Ovary (tissue), 9 donors: Measurements from ENCODE around the gene SH2B3. TPM values are rescaled to one million over a fixed set of nuclear protein-coding genes. Genes with fewer than 3 reads are reported as not detected.

ENCODE experiments used
- DNase-seq, 5 donors: peaks; one replicate each; pipeline ENCODE4 v3.0.0-alpha.2; 2019 to 2020
- H3K27ac ChIP-seq, 2 donors: fragments of 200-600 bp; one replicate each; pipeline versions ENCODE4 v1.5.1 to v1.8.0; 2019 to 2022
- H3K27me3 ChIP-seq: fragments of 200-600 bp; one replicate; pipeline ENCODE4 v1.8.0; 2022
- H3K36me3 ChIP-seq: fragments of 200-600 bp; sonication (generic); one replicate; pipeline ENCODE4 v1.5.1; 2019
- H3K4me1 ChIP-seq: one replicate; pipeline ENCODE4 v1.8.1; 2013; ENCODE audit warnings: mild to moderate bottlenecking, moderate library complexity; ENCODE audit not compliant: insufficient read depth
- H3K4me3 ChIP-seq: fragments of 200-600 bp; sonication (generic); one replicate; pipeline ENCODE4 v1.5.1; 2017
- H3K9me3 ChIP-seq, 2 donors: fragments of 200-600 bp in 1 of 2; sonication (generic) in 1 of 2; one replicate each; pipeline versions ENCODE4 v1.5.1 to v1.8.1; 2013 to 2019; ENCODE audit warnings: mild to moderate bottlenecking in 1 of 2, moderate library complexity in 1 of 2
- CTCF ChIP-seq, 3 donors: fragments of 450-650 bp in 2 of 3; fragments of 200-600 bp in 1 of 3; IDR thresholded peaks; one replicate each; pipeline versions ENCODE4 v1.5.1 to v1.8.0; 2016 to 2022; ENCODE audit warnings: antibody characterized with exemption in 3 of 3, mild to moderate bottlenecking in 1 of 3
- EP300 ChIP-seq: sonication (generic); formaldehyde crosslinking; IDR thresholded peaks from one replicate; pipeline ENCODE4 v1.6.1; 2017; ENCODE audit warnings: antibody characterized with exemption
- POLR2A ChIP-seq: fragments of 450-650 bp; IDR thresholded peaks from one replicate; pipeline ENCODE4 v1.6.1; 2017; ENCODE audit warnings: antibody characterized with exemption, mild to moderate bottlenecking, moderate library complexity
- WGBS, 3 donors: extraction: QIAGEN DNeasy Blood & Tissue Kit in 1 of 3; methylation state at CpG; one replicate each; pipeline versions ENCODE4 v1.1.5 to v1.1.7; 2013 to 2017; 5-methylcytosine and 5-hydroxymethylcytosine counted together
- intact Hi-C, 4 donors: fragments of 100-400 bp; cut with DNase I; formaldehyde crosslinking; loops; one replicate each; pipeline versions ENCODE4 v1.11.0 to v1.15.1; 2022 to 2023
- polyA plus RNA-seq, 2 donors: library from polyadenylated mRNA; stranded (reverse); fragments of 200-250 nt in 1 of 2; fragments of 350-450 nt in 1 of 2; fragmentation: Illumina TruSeq in 1 of 2; extraction: RNeasy Lipid Tissue Mini Kit (QIAGEN cat#74804) in 1 of 2; gene quantifications; one replicate each; pipeline ENCODE4 v1.2.3, GENCODE V29; 2013 to 2014
- total RNA-seq, 7 donors: library from RNA; depleted of rRNA in 2 of 7; stranded (reverse); fragments of >200 nt in 2 of 7; fragmentation: NEBNext Ultra II Directional in 3 of 7; extraction: Animal tissue kit (Norgen Biotek cat#: 25700) in 3 of 7; gene quantifications; one replicate each; pipeline versions ENCODE4 v1.1.0 to v1.2.4, GENCODE V29; 2016 to 2023
- donor health status: DM: no; HTN: no; CAD: no; lungs with moderate emphysema.
- donor health status: DM: no; HTN: no; CAD: no.
- donor health status: Bipolar disorder and iron deficiency.
- donor health status: DM: yes; HTN: yes; CAD: no.
- donor health status: DM: no; HTN: no; CAD: no.
- donor health status: DM: yes; HTN: yes; CAD: no.

Gene SH2B3
- total and polyA plus RNA-seq, 9 donors = 7.2 to 24.0 (median 14.3) TPM

- H3K27me3 ChIP-seq = no peaks in the 10 kb centered on the region
- no peak for TF ChIP-seq EP300
- no peak for TF ChIP-seq POLR2A
- TF ChIP-seq CTCF (IDR thresholded peaks at IDR 0.05) = no peak
- H3K36me3 ChIP-seq = no peaks in the 10 kb centered on the region
- intact Hi-C loops = no loop called here
- H3K27ac ChIP-seq = no peak overlapping the region
- H3K4me1 ChIP-seq = peaks cover 17% of the 10 kb centered on the region
- no peak overlapping the region for H3K4me3 ChIP-seq
- DNase-seq = no peak
- no peaks in the 10 kb centered on the region for H3K9me3 ChIP-seq
- WGBS, 3 donors = 96 to 97% (median 97%) methylated on average over 10 of the region's 10 CpGs
These were observed 39.6 kb upstream of the SH2B3 start for GRCh38 chr12:111366075-111366474.

- Histone ChIP-seq H3K36me3 (no peaks in the 10 kb centered on the region), H3K27ac (no peak overlapping the region), H3K4me3 (no peak overlapping the region), H3K4me1 (peaks cover 15% of the 10 kb centered on the region), H3K9me3 (no peaks in the 10 kb centered on the region), H3K27me3 (no peaks in the 10 kb centered on the region)
- TF ChIP-seq POLR2A (no peak), CTCF (IDR thresholded peaks at IDR 0.05) (no peak)
- WGBS, 3 donors = 93 to 98% (median 94%) methylated on average over 2 of the region's 2 CpGs
- DNase-seq = no peak
- intact Hi-C loops = no loop called here
These were observed 39.1 kb upstream of the SH2B3 start for GRCh38 chr12:111366583-111366982.

- H3K9me3 ChIP-seq = no peaks in the 10 kb centered on the region
- peak overlapping the region; percentile 81 for H3K4me3 ChIP-seq
- DNase-seq = peak in 2 of 5 donors; percentile 14 to 32
- H3K4me1 ChIP-seq = peaks cover 9% of the 10 kb centered on the region
- TF ChIP-seq POLR2A = no peak
- no peak for TF ChIP-seq CTCF (IDR thresholded peaks at IDR 0.05)
- no peaks in the 10 kb centered on the region for H3K27me3 ChIP-seq
- peak overlapping the region; percentile 33 to 70 for H3K27ac ChIP-seq
- 26 to 42% (median 30%) methylated on average over 7 of the region's 7 CpGs for WGBS, 3 donors
- no peaks in the 10 kb centered on the region for H3K36me3 ChIP-seq
- intact Hi-C loops = no loop called here
These were observed 38.0 kb upstream of the SH2B3 start for GRCh38 chr12:111367661-111368221.

- Histone ChIP-seq H3K4me3 (peak overlapping the region; percentile 81), H3K27ac (peak overlapping the region; percentile 33 to 70), H3K27me3 (no peaks in the 10 kb centered on the region), H3K4me1 (peaks cover 9% of the 10 kb centered on the region), H3K36me3 (no peaks in the 10 kb centered on the region), H3K9me3 (no peaks in the 10 kb centered on the region)
- intact Hi-C loops = no loop called here
- peak in 3 of 5 donors; percentile 27 to 52 (median 40) for DNase-seq
- WGBS, 3 donors = 0 to 1% (median 1%) methylated on average over 17 to 18 of the region's 18 CpGs
- TF ChIP-seq EP300 (no peak), POLR2A (no peak), CTCF (IDR thresholded peaks at IDR 0.05) (no peak)
These were observed 37.4 kb upstream of the SH2B3 start for GRCh38 chr12:111368291-111368787.
